COLO829 (cell line): ENCODE measurements around the gene NLRP8.
"Not testable (repeated sequence)": the region's sequence is repeated elsewhere in the genome, so short reads cannot be mapped to it uniquely, and the experiment has no call there.

Experiments used
- DNase-seq: peaks from one replicate; pipeline ENCODE4 v3.0.0; 2012; ENCODE audit warnings: low spot score

NLRP8 gene

GRCh38 chr19:55973982-55974381 lies 26.4 kb downstream of the NLRP8 start:
- DNase-seq, result no peak

- no peak for DNase-seq
Observed at GRCh38 chr19:55980415-55980814, 32.8 kb downstream of the NLRP8 start.

GRCh38 chr19:55985254-55985653 lies 37.6 kb downstream of the NLRP8 start:
- no peak for DNase-seq

GRCh38 chr19:55986487-55986886 lies 38.9 kb downstream of the NLRP8 start, which contains the start of gene NLRP5:
TSS of gene NLRP5 (plus strand) at chr19:55986775.
- DNase-seq, result no peak

- no peak for DNase-seq
Observed at GRCh38 chr19:55990831-55991230, 43.2 kb downstream of the NLRP8 start.

GRCh38 chr19:55993492-55993891 lies 45.9 kb downstream of the NLRP8 start:
- no peak for DNase-seq

GRCh38 chr19:56014765-56015164 lies 67.1 kb downstream of the NLRP8 start:
- DNase-seq, result no peak

- DNase-seq, result no peak
Observed at GRCh38 chr19:56015756-56016155, 68.1 kb downstream of the NLRP8 start.

- DNase-seq, result not testable (repeated sequence)
Observed at GRCh38 chr19:56019325-56019724, 71.7 kb downstream of the NLRP8 start.

GRCh38 chr19:56020355-56020975 lies 72.8 kb downstream of the NLRP8 start:
- DNase-seq, result not testable (repeated sequence)

GRCh38 chr19:56026769-56027168 lies 79.1 kb downstream of the NLRP8 start:
- DNase-seq, result no peak
